ENCODE results near the gene ENOSF1.

DNA sequence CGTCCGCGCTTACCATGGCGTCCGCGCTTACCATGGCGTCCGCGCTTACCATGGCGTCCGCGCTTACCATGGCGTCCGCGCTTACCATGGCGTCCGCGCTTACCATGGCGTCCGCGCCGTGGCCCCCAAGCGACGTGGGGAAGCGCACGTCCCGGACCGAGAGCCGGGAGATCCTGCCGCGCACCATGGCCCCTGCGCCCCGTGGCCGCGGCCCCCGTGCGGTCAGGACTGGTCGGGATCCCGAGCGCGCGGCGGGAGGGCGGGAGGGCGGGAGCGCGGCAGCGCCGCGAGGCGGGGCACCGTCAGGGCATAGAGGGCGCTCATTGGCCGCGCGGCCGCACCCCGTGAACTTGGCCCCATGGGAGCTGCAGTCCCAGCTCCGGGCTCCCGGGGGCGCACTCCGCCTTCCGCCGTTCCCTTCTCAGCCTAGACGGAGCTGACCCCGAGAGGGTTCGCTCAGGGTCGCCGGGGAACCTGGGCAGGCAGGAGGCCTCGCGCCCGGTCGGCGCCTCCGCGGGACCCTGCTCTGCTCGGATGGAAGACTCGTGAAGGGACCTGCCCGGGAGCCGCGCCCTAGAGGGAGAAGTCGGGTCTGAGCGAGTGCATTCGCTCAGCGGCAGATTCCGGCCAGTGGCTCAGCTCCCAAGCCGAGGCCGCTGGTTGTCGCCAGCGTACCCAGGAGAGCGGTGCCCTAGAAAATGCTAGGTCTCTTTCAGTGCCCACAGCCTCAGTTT is at the start of gene ENOSF1:
- TF ChIP-seq, protein P1, sequence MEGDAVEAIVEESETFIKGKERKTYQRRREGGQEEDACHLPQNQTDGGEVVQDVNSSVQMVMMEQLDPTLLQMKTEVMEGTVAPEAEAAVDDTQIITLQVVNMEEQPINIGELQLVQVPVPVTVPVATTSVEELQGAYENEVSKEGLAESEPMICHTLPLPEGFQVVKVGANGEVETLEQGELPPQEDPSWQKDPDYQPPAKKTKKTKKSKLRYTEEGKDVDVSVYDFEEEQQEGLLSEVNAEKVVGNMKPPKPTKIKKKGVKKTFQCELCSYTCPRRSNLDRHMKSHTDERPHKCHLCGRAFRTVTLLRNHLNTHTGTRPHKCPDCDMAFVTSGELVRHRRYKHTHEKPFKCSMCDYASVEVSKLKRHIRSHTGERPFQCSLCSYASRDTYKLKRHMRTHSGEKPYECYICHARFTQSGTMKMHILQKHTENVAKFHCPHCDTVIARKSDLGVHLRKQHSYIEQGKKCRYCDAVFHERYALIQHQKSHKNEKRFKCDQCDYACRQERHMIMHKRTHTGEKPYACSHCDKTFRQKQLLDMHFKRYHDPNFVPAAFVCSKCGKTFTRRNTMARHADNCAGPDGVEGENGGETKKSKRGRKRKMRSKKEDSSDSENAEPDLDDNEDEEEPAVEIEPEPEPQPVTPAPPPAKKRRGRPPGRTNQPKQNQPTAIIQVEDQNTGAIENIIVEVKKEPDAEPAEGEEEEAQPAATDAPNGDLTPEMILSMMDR (IDR thresholded peaks at IDR 0.05; ENCODE audit: insufficient read depth, low read length, poor library complexity, severe bottlenecking), result no peak
- no peak for TF ChIP-seq EZH2phosphoT487 (conservative IDR thresholded peaks at IDR 0.05; ENCODE audit: low read length)

All from SU-DHL-6 (cell line).